SK-N-SH (cell line): Measurements from ENCODE around the gene ESCO1. TPM values are rescaled to one million over a fixed set of nuclear protein-coding genes. Genes with fewer than 3 reads are reported as not detected.

Source experiments
- polyA plus RNA-seq, 3 experiments: library from polyadenylated mRNA; depleted of rRNA; stranded (reverse); fragments of >200 nt; gene quantifications; 2 replicates each; pipeline ENCODE4 v1.2.3, GENCODE V29; 2012

Gene ESCO1
- polyA plus RNA-seq, 1 of the 3 experiments (the other 2 are of a cell fraction) = 2.2 TPM

Other genes starting within 250 kb of the ESCO1 start
- 21.0 and 24.6 TPM in 2 replicates for gene SNRPD1, start 11.6 kb upstream of the ESCO1 start, polyA plus RNA-seq (2012; rRNA removed)
- 4.3 and 5.4 TPM in 2 replicates for gene ABHD3, start 104.1 kb upstream of the ESCO1 start, polyA plus RNA-seq (2012; rRNA removed)
- gene MIB1, start 140.1 kb upstream of the ESCO1 start, polyA plus RNA-seq (2012; rRNA removed) = 5.0 and 6.5 TPM in 2 replicates